ENCODE data around the gene SLC7A6.

The SLC7A6 gene

DNA sequence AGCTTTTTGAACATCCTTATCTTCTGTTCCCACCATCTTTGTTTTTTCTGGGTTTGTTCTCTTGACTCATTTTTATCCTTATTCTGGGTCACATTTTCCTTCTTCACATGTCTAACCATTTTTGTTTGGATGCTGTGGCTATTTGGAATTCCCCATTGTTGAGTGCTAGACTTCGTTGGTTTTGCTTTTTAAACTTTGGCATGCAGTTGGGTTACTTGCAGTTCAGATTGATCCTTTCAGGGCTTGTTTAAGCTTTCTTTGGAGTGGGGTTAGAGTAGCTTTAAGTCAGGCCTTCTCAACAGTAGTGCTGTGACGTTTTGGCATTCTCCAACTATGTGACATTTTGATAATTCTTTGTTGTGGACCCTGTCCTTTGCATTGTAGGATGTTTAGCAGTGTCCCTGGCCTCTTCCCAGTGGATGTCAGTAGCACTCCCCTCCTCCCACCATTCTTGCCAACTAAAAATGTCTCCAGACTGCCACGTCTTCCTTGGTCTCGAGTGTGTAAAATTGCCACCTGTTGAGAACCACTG lies 67.6 kb downstream of the SLC7A6 start:
- TF ChIP-seq, protein P1, sequence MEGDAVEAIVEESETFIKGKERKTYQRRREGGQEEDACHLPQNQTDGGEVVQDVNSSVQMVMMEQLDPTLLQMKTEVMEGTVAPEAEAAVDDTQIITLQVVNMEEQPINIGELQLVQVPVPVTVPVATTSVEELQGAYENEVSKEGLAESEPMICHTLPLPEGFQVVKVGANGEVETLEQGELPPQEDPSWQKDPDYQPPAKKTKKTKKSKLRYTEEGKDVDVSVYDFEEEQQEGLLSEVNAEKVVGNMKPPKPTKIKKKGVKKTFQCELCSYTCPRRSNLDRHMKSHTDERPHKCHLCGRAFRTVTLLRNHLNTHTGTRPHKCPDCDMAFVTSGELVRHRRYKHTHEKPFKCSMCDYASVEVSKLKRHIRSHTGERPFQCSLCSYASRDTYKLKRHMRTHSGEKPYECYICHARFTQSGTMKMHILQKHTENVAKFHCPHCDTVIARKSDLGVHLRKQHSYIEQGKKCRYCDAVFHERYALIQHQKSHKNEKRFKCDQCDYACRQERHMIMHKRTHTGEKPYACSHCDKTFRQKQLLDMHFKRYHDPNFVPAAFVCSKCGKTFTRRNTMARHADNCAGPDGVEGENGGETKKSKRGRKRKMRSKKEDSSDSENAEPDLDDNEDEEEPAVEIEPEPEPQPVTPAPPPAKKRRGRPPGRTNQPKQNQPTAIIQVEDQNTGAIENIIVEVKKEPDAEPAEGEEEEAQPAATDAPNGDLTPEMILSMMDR (IDR thresholded peaks at IDR 0.05; ENCODE audit: insufficient read depth, low read depth, low read length, missing control alignments): no peak
- DNase-seq (ENCODE audit: low read depth): no peak
- H3K4me3 ChIP-seq (ENCODE audit: low read length): no peak overlapping the region

DNA sequence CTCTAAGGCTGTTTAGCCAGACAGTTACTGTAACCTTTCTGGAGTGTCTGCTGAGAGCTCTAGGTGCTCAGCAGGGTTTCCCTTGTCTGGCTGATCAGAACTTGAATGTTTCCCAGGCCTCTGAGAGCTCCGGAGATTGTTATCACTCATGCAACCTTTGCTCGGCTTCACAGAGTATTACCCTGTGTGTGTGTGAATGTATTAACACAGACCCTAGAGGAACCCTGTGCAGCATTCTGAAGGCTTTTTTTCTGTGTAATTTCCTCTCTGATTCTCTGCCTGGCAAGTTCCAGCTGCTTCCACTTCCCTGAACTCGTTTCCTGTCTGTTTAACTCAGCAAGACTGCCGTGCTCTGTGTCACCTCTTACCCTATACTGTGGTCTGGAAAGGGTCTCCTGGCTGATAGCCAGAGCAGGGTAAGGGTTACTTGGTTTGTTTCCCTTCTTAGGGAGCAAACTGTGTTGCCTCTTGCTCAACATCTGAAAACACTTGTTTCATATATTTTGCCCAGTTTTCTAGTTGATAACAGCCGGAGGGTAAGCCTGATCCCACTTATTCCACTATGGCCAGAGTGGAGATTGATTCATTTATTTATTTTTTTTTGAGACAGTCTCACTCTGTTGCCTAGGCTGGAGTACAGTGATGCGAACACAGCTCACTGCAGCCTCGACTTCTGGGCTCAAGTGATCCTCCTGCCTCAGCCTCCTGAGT lies 68.2 kb downstream of the SLC7A6 start:
- DNase-seq (ENCODE audit: low read depth): no peak
- H3K4me3 ChIP-seq (ENCODE audit: low read length): no peak overlapping the region
- TF ChIP-seq, protein P1 (IDR thresholded peaks at IDR 0.05; ENCODE audit: insufficient read depth, low read depth, low read length, missing control alignments): no peak

DNA sequence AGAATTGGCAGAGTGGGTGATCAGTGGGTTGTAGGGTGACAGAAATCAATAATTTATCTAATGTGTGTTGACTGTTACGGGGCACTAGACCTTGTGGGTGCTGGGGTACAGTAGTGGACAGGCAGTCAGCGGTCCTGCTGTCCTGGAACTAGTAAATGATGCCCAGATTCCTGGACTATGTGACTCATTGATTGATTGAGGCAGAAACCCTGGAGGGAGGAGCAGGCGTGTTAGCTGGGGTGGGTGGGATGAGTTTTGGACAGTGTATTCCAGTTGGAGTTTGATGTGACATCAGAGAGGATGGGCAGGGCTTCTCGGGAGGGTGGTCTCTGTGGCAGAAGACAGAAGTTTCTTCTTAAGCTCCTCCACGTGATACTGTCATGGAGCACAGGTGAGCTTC lies 70.8 kb downstream of the SLC7A6 start:
- TF ChIP-seq, protein P1 (IDR thresholded peaks at IDR 0.05; ENCODE audit: insufficient read depth, low read depth, low read length, missing control alignments): no peak
- no peak overlapping the region for H3K4me3 ChIP-seq (ENCODE audit: low read length)
- peak; percentile 9 for DNase-seq (ENCODE audit: low read depth)

DNA sequence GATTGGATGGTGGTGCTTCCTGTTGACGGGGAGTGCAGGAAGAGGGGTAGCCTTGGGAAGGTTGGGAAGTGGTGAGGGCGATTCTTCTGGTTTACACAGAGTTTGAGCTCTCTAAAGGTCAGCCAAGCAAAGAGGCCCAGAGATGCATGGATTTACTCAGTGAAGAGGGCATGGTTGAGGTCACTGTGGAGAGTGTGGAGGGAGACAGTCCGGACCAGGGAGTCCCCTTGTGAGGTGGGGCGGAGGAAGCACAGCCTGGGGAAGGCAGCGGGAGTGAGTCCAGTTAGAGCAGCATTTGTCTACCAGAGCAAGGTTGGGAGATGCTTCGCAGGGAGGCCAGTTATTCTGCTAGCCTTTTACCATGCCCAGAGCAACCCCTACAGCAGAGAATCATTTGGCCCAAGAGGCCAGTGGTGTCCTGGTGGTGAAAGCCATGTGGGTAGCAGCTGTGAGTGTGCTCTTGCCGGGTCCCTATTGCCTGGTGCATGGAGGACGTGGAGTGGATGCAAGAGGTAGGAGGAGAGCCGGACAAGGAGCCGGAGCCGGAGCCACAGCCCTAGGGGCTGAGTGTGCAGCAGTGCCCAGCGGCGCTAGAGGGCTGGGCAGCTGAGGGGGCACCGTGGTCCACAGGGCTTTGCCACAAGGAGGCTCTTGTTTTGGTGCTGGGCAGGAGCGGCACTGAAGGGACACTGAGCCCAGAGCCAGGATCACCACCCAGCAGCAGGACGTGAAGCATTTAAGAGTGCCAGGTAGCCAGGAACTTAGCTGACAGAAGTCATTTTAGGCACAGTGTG lies 74.2 kb downstream of the SLC7A6 start:
- no peak overlapping the region for H3K4me3 ChIP-seq (ENCODE audit: low read length)
- no peak for DNase-seq (ENCODE audit: low read depth)
- TF ChIP-seq, protein P1 (IDR thresholded peaks at IDR 0.05; ENCODE audit: insufficient read depth, low read depth, low read length, missing control alignments): no peak

DNA sequence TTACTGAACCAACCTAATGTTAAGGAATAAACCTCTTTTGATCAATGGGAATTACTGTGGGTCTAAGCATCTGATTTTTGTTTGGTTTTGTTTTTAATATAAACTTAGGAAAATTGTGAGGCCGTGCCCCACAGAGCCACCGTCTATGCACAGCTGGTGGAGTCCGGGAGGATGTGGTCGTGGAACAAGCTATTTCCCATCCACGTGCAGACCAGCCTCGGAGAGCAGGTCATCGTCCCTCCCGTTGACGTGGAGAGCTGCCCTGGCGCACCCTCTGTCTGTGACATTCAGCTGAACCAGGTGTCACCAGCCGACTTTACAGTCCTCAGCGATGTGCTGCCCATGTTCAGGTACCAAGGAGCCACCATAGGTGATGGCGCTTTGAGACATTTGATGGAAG lies 74.9 kb downstream of the SLC7A6 start:
- TF ChIP-seq, protein P1 (IDR thresholded peaks at IDR 0.05; ENCODE audit: insufficient read depth, low read depth, low read length, missing control alignments): no peak
- DNase-seq (ENCODE audit: low read depth): no peak
- H3K4me3 ChIP-seq (ENCODE audit: low read length): no peak overlapping the region

DNA sequence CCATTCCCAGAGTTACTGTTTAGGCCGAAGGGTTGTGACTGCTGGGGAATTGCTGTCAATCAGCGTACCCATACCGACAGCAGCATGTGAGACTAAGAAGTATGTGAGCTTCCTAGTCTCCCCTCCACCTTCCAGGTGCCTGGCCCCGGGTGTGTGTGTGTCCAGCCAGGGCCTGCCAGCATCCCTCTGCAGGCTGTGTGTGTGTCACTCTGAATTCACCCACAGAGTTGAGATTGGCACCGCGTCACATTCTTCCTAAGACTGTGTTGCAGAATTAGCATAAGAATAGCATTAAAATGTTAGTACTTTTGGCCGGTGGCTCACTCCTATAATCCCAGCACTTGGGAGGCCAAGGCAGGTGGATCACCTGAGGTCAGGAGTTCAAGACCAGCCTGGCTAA lies 78.3 kb downstream of the SLC7A6 start:
- no peak overlapping the region for H3K4me3 ChIP-seq (ENCODE audit: low read length)
- no peak for DNase-seq (ENCODE audit: low read depth)
- TF ChIP-seq, protein P1 (IDR thresholded peaks at IDR 0.05; ENCODE audit: insufficient read depth, low read depth, low read length, missing control alignments): no peak

Data from epithelial cell of esophagus (primary cell).